Activated naive CD8-positive, alpha-beta T cell treated with anti-CD3 and anti-CD28 coated beads, Interleukin-2, amount 50 U/mL, for 24 hours (primary cell): ENCODE measurements around the gene GAREM1.
"Not testable (repeated sequence)": the region's sequence is repeated elsewhere in the genome, so short reads cannot be mapped to it uniquely, and the experiment has no call there.

ENCODE experiments used
- ATAC-seq: fragments of 150-1000 bp; cut with Tn5 transposase; one replicate; pipeline ENCODE4 v1.10.0; 2021
- DNase-seq: peaks from one replicate; pipeline ENCODE4 v3.0.0; 2021
- H3K27ac Mint-ChIP-seq: one replicate; pipeline ENCODE4 v1.8.0; 2021; ENCODE audit warnings: mild to moderate bottlenecking, mixed read lengths
- H3K27me3 Mint-ChIP-seq: one replicate; pipeline ENCODE4 v1.8.0; 2021; ENCODE audit warnings: mixed read lengths
- H3K36me3 Mint-ChIP-seq: one replicate; pipeline ENCODE4 v1.8.0; 2021; ENCODE audit warnings: low read depth, mixed read lengths
- H3K4me1 Mint-ChIP-seq: one replicate; pipeline ENCODE4 v1.8.0; 2021; ENCODE audit warnings: mixed read lengths
- H3K4me3 Mint-ChIP-seq: one replicate; pipeline ENCODE4 v1.8.0; 2021; ENCODE audit warnings: mild to moderate bottlenecking, moderate library complexity, mixed read lengths
- H3K9me3 Mint-ChIP-seq: one replicate; pipeline ENCODE4 v1.8.0; 2021; ENCODE audit warnings: mixed read lengths

Gene GAREM1

DNA sequence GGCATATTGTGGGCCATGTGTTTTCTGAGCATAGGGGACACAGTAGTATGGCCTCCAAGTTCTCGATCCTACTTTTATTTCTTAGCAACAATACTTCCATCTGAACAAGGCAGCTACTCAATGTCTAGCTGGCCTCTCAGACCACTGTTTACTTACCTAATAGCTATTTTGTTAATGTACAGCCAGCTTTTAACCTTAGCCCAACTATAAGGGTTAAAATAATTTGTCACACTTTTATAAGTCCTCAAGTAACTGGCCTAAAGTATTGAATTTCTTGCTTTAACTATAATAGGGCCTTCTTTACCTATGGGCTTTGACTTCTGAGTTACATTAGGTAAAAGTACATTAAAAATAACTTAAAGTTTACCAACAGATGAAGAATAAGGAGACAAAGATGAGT is 117.4 kb downstream of the GAREM1 start:
- H3K9me3 Mint-ChIP-seq: no peaks in the 10 kb centered on the region
- no peak overlapping the region for H3K27ac Mint-ChIP-seq
- peaks cover 2% of the 10 kb centered on the region for H3K27me3 Mint-ChIP-seq
- H3K4me3 Mint-ChIP-seq: no peak overlapping the region
- no peak for ATAC-seq
- H3K4me1 Mint-ChIP-seq: no peaks in the 10 kb centered on the region
- H3K36me3 Mint-ChIP-seq: no peaks in the 10 kb centered on the region
- DNase-seq: no peak

DNA sequence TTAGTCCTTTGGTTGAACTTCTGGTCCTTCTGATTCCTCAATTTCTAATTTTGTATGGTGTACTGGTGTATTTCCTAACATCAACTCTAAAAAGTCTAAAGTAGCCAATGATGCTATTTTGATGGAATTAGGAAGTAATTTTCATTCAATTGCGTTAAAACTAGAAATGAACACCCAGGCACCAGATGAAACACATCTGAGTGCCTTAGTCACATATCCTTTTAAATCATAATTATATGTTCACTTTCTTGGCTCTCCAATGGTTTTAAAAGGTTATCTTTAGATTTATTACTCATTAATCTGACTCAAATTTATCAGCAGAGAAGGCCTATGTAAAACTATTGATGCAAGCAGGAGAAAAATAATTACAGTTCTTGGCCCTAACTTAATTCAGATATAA is 119.7 kb downstream of the GAREM1 start:
- Mint-ChIP-seq H3K27me3 (no peaks in the 10 kb centered on the region), H3K27ac (no peak overlapping the region), H3K4me3 (no peak overlapping the region), H3K9me3 (no peaks in the 10 kb centered on the region), H3K36me3 (no peaks in the 10 kb centered on the region), H3K4me1 (no peaks in the 10 kb centered on the region)
- DNase-seq: no peak
- no peak for ATAC-seq

- ATAC-seq: no peak
- no peak for DNase-seq
- H3K27me3 Mint-ChIP-seq: no peaks in the 10 kb centered on the region
- H3K4me3 Mint-ChIP-seq: no peak overlapping the region
- no peak overlapping the region for H3K27ac Mint-ChIP-seq
- H3K36me3 Mint-ChIP-seq: no peaks in the 10 kb centered on the region
- H3K9me3 Mint-ChIP-seq: no peaks in the 10 kb centered on the region
- no peaks in the 10 kb centered on the region for H3K4me1 Mint-ChIP-seq
Measured at GRCh38 chr18:32349728-32350395, 120.8 kb downstream of the GAREM1 start.

- ATAC-seq (no peak), DNase-seq (no peak)
- no peak overlapping the region for H3K4me3 Mint-ChIP-seq
- H3K36me3 Mint-ChIP-seq: no peaks in the 10 kb centered on the region
- H3K4me1 Mint-ChIP-seq: no peaks in the 10 kb centered on the region
- H3K27ac Mint-ChIP-seq: no peak overlapping the region
- no peaks in the 10 kb centered on the region for H3K9me3 Mint-ChIP-seq
- H3K27me3 Mint-ChIP-seq: no peaks in the 10 kb centered on the region
Measured at GRCh38 chr18:32346671-32347070, 124.0 kb downstream of the GAREM1 start.

DNA sequence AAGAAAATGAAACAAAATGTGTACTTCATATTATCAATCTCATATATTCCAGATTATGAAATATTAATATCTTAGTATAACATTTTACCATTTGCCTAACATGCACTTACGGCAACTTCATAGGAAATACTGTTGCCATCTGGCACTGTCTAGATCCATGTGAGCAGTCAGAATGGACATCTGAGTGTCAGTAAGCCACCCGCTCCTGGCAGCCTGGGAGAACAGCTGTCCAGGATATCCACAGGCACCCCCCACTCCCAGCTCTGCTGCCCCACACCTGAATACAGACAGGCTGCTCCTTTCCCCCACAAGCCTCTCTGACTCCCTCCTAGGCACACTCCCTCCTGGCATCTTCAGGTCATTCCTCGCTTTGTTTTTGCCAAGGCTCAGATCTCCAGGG is 127.0 kb downstream of the GAREM1 start:
- Mint-ChIP-seq H3K27ac (no peak overlapping the region), H3K36me3 (no peaks in the 10 kb centered on the region), H3K27me3 (peaks cover 2% of the 10 kb centered on the region), H3K4me1 (no peaks in the 10 kb centered on the region), H3K4me3 (no peak overlapping the region), H3K9me3 (peaks cover 3% of the 10 kb centered on the region)
- DNase-seq (no peak), ATAC-seq (no peak)

- not testable (repeated sequence) for ATAC-seq, H3K27me3 Mint-ChIP-seq, H3K36me3 Mint-ChIP-seq, H3K4me3 Mint-ChIP-seq, DNase-seq, H3K4me1 Mint-ChIP-seq, H3K27ac Mint-ChIP-seq, H3K9me3 Mint-ChIP-seq
Measured at GRCh38 chr18:32341112-32341511, 129.6 kb downstream of the GAREM1 start.

GRCh38 chr18:32339045-32339444 is 131.6 kb downstream of the GAREM1 start:
- Mint-ChIP-seq H3K4me1 (no peaks in the 10 kb centered on the region), H3K27me3 (peaks cover 2% of the 10 kb centered on the region), H3K9me3 (peaks cover 3% of the 10 kb centered on the region), H3K4me3 (no peak overlapping the region), H3K27ac (no peak overlapping the region), H3K36me3 (no peaks in the 10 kb centered on the region)
- no peak for ATAC-seq
- no peak for DNase-seq

GRCh38 chr18:32337821-32338220 is 132.9 kb downstream of the GAREM1 start:
- Mint-ChIP-seq H3K4me3 (no peak overlapping the region), H3K27me3 (peaks cover 2% of the 10 kb centered on the region), H3K9me3 (peaks cover 3% of the 10 kb centered on the region), H3K4me1 (no peaks in the 10 kb centered on the region), H3K36me3 (no peaks in the 10 kb centered on the region), H3K27ac (no peak overlapping the region)
- DNase-seq (no peak), ATAC-seq (no peak)

DNA sequence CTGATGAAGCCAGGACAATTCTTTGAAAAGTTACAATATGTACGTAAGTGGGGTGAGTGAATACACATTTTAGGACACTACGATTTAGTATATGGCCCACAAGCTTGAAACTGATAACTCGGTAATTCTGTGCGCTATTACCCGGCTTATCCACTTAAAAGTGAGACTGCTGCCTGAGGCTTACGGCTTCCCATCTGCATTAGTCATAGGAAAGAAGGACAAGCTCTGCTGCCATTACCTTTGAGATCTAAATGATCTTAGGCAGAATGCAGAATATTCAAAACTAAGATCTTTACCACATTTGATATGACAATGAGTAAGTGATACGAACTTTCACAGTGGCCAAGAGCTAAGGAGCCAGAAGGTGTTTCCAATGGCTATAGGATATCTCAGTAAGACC is 133.3 kb downstream of the GAREM1 start:
- peaks cover 2% of the 10 kb centered on the region for H3K27me3 Mint-ChIP-seq

DNA sequence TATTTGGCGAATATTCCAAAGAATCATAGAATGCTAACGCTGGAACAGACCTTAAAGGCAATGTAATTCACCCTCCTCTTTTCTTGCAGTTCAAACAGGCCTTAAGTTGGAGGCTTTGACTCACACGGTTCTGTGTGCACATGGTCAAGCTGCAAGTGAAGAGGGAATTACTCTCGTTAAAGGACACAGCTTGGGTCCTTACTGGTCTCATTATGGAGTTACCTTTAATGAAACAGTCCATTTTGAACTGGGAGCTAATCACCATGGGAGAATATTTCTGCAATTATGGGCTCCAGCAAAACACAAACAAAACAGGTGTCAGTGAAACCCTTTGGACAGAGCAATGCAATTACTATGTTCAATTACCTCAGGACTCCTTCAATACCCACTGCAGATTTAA is 135.5 kb downstream of the GAREM1 start:
- Mint-ChIP-seq H3K4me1 (no peaks in the 10 kb centered on the region), H3K36me3 (no peaks in the 10 kb centered on the region), H3K27me3 (no peaks in the 10 kb centered on the region), H3K27ac (no peak overlapping the region), H3K9me3 (no peaks in the 10 kb centered on the region), H3K4me3 (no peak overlapping the region)
- ATAC-seq (no peak), DNase-seq (no peak)

More for the DNA sequence above, 133.3 kb downstream of the GAREM1 start:
- DNase-seq: no peak
- peaks cover 3% of the 10 kb centered on the region for H3K9me3 Mint-ChIP-seq
- no peaks in the 10 kb centered on the region for H3K36me3 Mint-ChIP-seq
- ATAC-seq: no peak
- no peak overlapping the region for H3K27ac Mint-ChIP-seq
- H3K4me1 Mint-ChIP-seq: no peaks in the 10 kb centered on the region
- H3K4me3 Mint-ChIP-seq: no peak overlapping the region

- H3K9me3 Mint-ChIP-seq: no peaks in the 10 kb centered on the region
Measured at GRCh38 chr18:32333781-32334180, 136.9 kb downstream of the GAREM1 start.

DNA sequence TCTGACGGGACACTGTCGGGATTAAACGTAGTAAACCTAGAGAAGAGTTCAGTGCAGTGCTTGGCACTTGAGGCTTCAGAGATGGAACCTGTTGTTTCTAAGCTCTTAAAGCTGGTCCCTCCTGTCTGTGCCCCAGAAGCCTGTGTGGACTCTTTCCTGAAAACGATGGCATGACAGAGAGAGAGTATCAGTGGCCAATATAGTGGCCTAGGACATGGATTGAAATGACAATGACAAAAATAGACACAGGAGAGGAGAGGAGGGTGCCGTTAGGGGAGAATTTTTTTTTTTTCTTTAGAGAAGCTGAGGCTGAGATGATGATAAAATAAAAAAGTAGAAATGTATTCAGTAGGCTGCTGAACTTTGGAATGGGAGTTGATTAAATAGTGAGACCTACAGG is 138.0 kb downstream of the GAREM1 start:
- Mint-ChIP-seq H3K27me3 (no peaks in the 10 kb centered on the region), H3K9me3 (no peaks in the 10 kb centered on the region), H3K4me3 (no peak overlapping the region)

More at GRCh38 chr18:32333781-32334180, 136.9 kb downstream of the GAREM1 start:
- H3K27ac Mint-ChIP-seq: no peak overlapping the region
- no peaks in the 10 kb centered on the region for H3K4me1 Mint-ChIP-seq
- ATAC-seq (no peak), DNase-seq (no peak)
- no peak overlapping the region for H3K4me3 Mint-ChIP-seq
- no peaks in the 10 kb centered on the region for H3K27me3 Mint-ChIP-seq
- no peaks in the 10 kb centered on the region for H3K36me3 Mint-ChIP-seq

GRCh38 chr18:32328974-32329373 is 141.7 kb downstream of the GAREM1 start:
- DNase-seq: no peak
- no peaks in the 10 kb centered on the region for H3K9me3 Mint-ChIP-seq

More for the DNA sequence above, 138.0 kb downstream of the GAREM1 start:
- DNase-seq (no peak), ATAC-seq (no peak)
- no peaks in the 10 kb centered on the region for H3K36me3 Mint-ChIP-seq
- no peaks in the 10 kb centered on the region for H3K4me1 Mint-ChIP-seq
- H3K27ac Mint-ChIP-seq: no peak overlapping the region

GRCh38 chr18:32328379-32328778 is 142.3 kb downstream of the GAREM1 start:
- Mint-ChIP-seq H3K9me3 (no peaks in the 10 kb centered on the region), H3K4me1 (no peaks in the 10 kb centered on the region), H3K36me3 (no peaks in the 10 kb centered on the region), H3K4me3 (no peak overlapping the region), H3K27me3 (peaks cover 4% of the 10 kb centered on the region), H3K27ac (no peak overlapping the region)
- no peak for ATAC-seq
- no peak for DNase-seq

More at GRCh38 chr18:32328974-32329373, 141.7 kb downstream of the GAREM1 start:
- Mint-ChIP-seq H3K27ac (no peak overlapping the region), H3K4me3 (no peak overlapping the region), H3K27me3 (peaks cover 4% of the 10 kb centered on the region), H3K36me3 (no peaks in the 10 kb centered on the region), H3K4me1 (no peaks in the 10 kb centered on the region)
- ATAC-seq: no peak

DNA sequence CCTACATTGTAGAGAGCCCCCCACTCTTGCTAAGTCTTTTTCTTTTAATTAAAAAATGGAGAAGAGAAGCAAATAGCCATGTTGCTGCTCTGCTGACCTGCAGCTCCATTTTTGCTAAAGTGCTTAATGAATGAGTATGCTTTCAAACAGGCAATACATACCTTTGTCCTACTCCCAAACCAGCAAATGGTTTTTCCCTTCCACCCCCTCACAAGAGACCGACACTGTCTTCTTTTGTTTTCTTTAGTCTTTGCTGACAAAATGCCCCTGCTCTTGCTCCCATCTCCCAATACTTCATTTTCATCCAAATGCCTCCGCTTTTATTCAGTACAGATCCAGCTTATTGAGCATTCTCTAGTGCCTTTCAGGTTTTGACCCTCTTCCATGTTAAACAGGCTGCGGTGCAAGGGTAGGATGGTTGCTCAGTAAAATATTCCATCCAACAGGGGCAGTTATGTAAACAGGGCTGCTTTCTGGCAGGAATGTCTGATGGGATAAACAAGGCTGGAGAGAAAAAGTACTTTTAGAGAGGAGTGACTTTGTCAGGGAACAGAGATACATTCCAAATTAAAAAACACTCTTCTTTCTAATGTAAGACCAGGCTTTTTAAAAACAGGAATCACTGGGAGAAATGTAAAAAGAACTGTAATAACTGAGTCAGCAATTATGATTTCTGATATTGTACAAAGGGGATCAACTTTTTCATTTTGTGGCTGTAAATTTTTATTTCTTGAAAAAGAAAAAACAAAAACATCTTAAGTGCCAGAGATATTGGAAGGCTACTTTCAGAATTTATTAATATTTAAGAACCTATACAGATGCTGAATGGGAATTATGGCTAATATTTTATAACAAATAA is 144.0 kb downstream of the GAREM1 start:
- H3K9me3 Mint-ChIP-seq: no peaks in the 10 kb centered on the region
- no peak overlapping the region for H3K27ac Mint-ChIP-seq
- DNase-seq: no peak
- ATAC-seq: no peak
- H3K27me3 Mint-ChIP-seq: peaks cover 4% of the 10 kb centered on the region
- no peak overlapping the region for H3K4me3 Mint-ChIP-seq
- no peaks in the 10 kb centered on the region for H3K4me1 Mint-ChIP-seq
- no peaks in the 10 kb centered on the region for H3K36me3 Mint-ChIP-seq
